Transverse colon (tissue), 4 donors: ENCODE data around the gene PIM1.

Source experiments
- EP300 ChIP-seq: sonication (generic); formaldehyde crosslinking; IDR thresholded peaks from one replicate; pipeline ENCODE4 v1.6.1; 2017; ENCODE audit warnings: antibody characterized with exemption, low read depth
- POLR2A ChIP-seq: fragments of 450-650 bp; IDR thresholded peaks from one replicate; pipeline ENCODE4 v1.6.1; 2016; ENCODE audit warnings: antibody characterized with exemption, mild to moderate bottlenecking, moderate library complexity
- POLR2AphosphoS5 ChIP-seq, 3 donors: sonication (generic); formaldehyde crosslinking; IDR thresholded peaks; one replicate each; pipeline ENCODE4 v1.6.1; 2016; ENCODE audit warnings: antibody characterized with exemption in 3 of 3
- TF ChIP-seq, protein P1 (sequence below), 5 experiments: fragments of 200-600 bp in 3 of 5; fragments of 450-650 bp in 2 of 5; sonication (generic) in 3 of 5; IDR thresholded peaks; 1 replicate in 2 of 5; 2 replicates in 3 of 5; pipeline ENCODE4 v1.5.1; 2016 to 2017; ENCODE audit warnings: antibody characterized with exemption in 5 of 5, inconsistent platforms in 3 of 5, mild to moderate bottlenecking in 2 of 5, moderate library complexity in 1 of 5

DNA sequence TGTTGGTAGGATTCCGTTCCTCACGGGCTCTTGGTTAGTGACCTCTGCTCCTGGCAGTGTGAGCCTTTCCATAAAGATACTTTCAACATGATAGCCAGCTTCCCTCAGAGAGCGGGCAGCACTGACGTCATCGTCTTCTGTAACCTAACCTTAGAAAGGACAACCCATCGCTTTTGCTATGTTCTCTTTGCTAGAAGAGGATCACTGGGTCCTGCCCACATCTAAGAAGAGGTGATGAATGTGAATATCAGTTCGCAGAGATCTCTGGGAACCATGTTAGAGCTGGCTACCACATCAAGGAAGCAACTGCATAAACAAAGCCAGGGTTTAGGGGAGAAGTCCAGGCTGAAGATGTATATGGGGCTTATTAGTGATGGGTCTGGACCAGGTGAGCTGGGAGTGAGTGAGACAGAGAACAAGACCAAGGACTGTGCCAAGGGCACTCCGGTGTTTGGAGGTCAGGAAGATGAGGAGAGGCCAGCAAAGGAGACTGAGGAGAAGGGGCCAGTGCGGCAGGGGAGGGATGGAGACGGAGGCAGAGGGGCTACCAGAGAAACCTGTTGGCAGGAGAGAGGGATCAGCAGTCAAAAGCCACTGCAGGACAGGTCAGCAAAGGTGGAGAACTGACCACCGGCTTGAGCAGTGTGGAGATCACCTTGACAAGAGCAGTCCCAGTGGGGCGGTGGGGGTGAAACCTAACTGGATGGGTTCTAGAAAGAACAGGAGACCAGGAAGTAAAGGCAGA is 39.7 kb downstream of the PIM1 start:
- TF ChIP-seq, protein P1, sequence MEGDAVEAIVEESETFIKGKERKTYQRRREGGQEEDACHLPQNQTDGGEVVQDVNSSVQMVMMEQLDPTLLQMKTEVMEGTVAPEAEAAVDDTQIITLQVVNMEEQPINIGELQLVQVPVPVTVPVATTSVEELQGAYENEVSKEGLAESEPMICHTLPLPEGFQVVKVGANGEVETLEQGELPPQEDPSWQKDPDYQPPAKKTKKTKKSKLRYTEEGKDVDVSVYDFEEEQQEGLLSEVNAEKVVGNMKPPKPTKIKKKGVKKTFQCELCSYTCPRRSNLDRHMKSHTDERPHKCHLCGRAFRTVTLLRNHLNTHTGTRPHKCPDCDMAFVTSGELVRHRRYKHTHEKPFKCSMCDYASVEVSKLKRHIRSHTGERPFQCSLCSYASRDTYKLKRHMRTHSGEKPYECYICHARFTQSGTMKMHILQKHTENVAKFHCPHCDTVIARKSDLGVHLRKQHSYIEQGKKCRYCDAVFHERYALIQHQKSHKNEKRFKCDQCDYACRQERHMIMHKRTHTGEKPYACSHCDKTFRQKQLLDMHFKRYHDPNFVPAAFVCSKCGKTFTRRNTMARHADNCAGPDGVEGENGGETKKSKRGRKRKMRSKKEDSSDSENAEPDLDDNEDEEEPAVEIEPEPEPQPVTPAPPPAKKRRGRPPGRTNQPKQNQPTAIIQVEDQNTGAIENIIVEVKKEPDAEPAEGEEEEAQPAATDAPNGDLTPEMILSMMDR (IDR thresholded peaks at IDR 0.05) = no peak
- TF ChIP-seq EP300 = no peak
- TF ChIP-seq POLR2A = no peak
- no peak for TF ChIP-seq POLR2AphosphoS5 (IDR thresholded peaks at IDR 0.05)
